Smooth muscle cell of the brain vasculature (primary cell): ENCODE measurements around the gene ZNF385D.
A peak's percentile ranks its signal among the peaks of the same experiment; 100 is the strongest.

ENCODE experiments used
- DNase-seq: peaks from one replicate; pipeline ENCODE4 v3.0.0-alpha.2; 2012; ENCODE audit warnings: low read depth, low spot score

ZNF385D gene

GRCh38 chr3:21747966-21748555 lies 2.9 kb downstream of the ZNF385D start:
- no peak for DNase-seq

- no peak for DNase-seq
Measured at GRCh38 chr3:21747376-21747775, 3.6 kb downstream of the ZNF385D start.

- DNase-seq: no peak
Measured at GRCh38 chr3:21745966-21746365, 5.0 kb downstream of the ZNF385D start.

- no peak for DNase-seq
Measured at GRCh38 chr3:21744793-21745192, 6.2 kb downstream of the ZNF385D start.

- DNase-seq: no peak
Measured at GRCh38 chr3:21738935-21739702, 11.9 kb downstream of the ZNF385D start.

GRCh38 chr3:21738283-21738682 lies 12.7 kb downstream of the ZNF385D start:
- DNase-seq: no peak

- no peak for DNase-seq
Measured at GRCh38 chr3:21734746-21735145, 16.3 kb downstream of the ZNF385D start.

GRCh38 chr3:21729888-21730459 lies 21.0 kb downstream of the ZNF385D start:
- no peak for DNase-seq

- DNase-seq: no peak
Measured at GRCh38 chr3:21729331-21729730, 21.7 kb downstream of the ZNF385D start.

- no peak for DNase-seq
Measured at GRCh38 chr3:21722768-21723167, 28.2 kb downstream of the ZNF385D start.

GRCh38 chr3:21722301-21722700 lies 28.7 kb downstream of the ZNF385D start:
- no peak for DNase-seq

GRCh38 chr3:21718943-21719591 lies 31.9 kb downstream of the ZNF385D start:
- no peak for DNase-seq

GRCh38 chr3:21718161-21718765 lies 32.7 kb downstream of the ZNF385D start:
- DNase-seq: peak; percentile 20

GRCh38 chr3:21715662-21716061 lies 35.3 kb downstream of the ZNF385D start:
- no peak for DNase-seq

GRCh38 chr3:21705769-21706168 lies 45.2 kb downstream of the ZNF385D start:
- DNase-seq: no peak

GRCh38 chr3:21704796-21705195 lies 46.2 kb downstream of the ZNF385D start:
- no peak for DNase-seq

GRCh38 chr3:21703291-21703690 lies 47.7 kb downstream of the ZNF385D start:
- DNase-seq: no peak

- no peak for DNase-seq
Measured at GRCh38 chr3:21697707-21698106, 53.3 kb downstream of the ZNF385D start.

- no peak for DNase-seq
Measured at GRCh38 chr3:21694506-21694905, 56.5 kb downstream of the ZNF385D start.

- DNase-seq: no peak
Measured at GRCh38 chr3:21691036-21691435, 60.0 kb downstream of the ZNF385D start.

GRCh38 chr3:21682206-21682605 lies 68.8 kb downstream of the ZNF385D start:
- DNase-seq: no peak

- no peak for DNase-seq
Measured at GRCh38 chr3:21673393-21673792, 77.6 kb downstream of the ZNF385D start.
